K562 (cell line): ENCODE results near the gene ADGRB3. TPM values are rescaled to one million over a fixed set of nuclear protein-coding genes. Genes with fewer than 3 reads are reported as not detected.

Experiments used
- BRF2 ChIP-seq: IDR thresholded peaks from 3 replicates; pipeline ENCODE4 v1.6.1; 2011; ENCODE audit warnings: borderline replicate concordance, mild to moderate bottlenecking; ENCODE audit not compliant: insufficient read length, insufficient read depth
- GTF2F1 ChIP-seq: IDR thresholded peaks from 2 replicates; pipeline ENCODE4 v1.6.1; 2011; ENCODE audit warnings: low read depth, low read length, improper control_type of control experiment
- MEF2A ChIP-seq: IDR thresholded peaks from 2 replicates; pipeline ENCODE4 v1.6.1; 2011; ENCODE audit warnings: low read depth, mild to moderate bottlenecking, low read length, moderate library complexity; ENCODE audit not compliant: control insufficient read depth
- NCOA6 ChIP-seq: fragments of 450-650 bp; IDR thresholded peaks from 2 replicates; pipeline ENCODE4 v1.6.1; 2017; ENCODE audit warnings: mild to moderate bottlenecking
- NR1H2 ChIP-seq: sonication (generic); formaldehyde crosslinking; IDR thresholded peaks from 2 replicates; pipeline ENCODE4 v1.4.0; 2020; ENCODE audit warnings: mild to moderate bottlenecking, missing genetic modification reagents
- POLR3G ChIP-seq: IDR thresholded peaks from 2 replicates; pipeline ENCODE4 v1.6.1; 2011; ENCODE audit not compliant: insufficient read length, insufficient replicate concordance; ENCODE audit errors: extremely low read depth
- RBM17 ChIP-seq: fragments of 200-400 bp; formaldehyde crosslinking; IDR thresholded peaks from 2 replicates; pipeline ENCODE4 v1.6.1; 2017; ENCODE audit warnings: low read depth, mild to moderate bottlenecking, low read length, borderline replicate concordance
- ZMIZ1 ChIP-seq, 2 experiments: fragments of 150-350 bp in 1 of 2; IDR thresholded peaks; 2 replicates each; pipeline ENCODE4 v1.6.1; 2012 to 2016; ENCODE audit warnings: low read depth in 2 of 2, low read length in 2 of 2, mild to moderate bottlenecking in 1 of 2, moderate library complexity in 1 of 2
- ZNF239 ChIP-seq: fragments of 250-450 bp; sonication (Bioruptor Pico); IDR thresholded peaks from 2 replicates; pipeline ENCODE4 v1.4.0; 2020; ENCODE audit warnings: mild to moderate bottlenecking
- polyA plus RNA-seq, 8 experiments: library from polyadenylated mRNA; depleted of rRNA in 4 of 8; stranded (reverse) in 5 of 8; unstranded in 3 of 8; fragments of >200 nt; fragmentation: Nextera tagmentation in 2 of 8; fragmentation: Illumina TruSeq in 1 of 8; extraction: Ambion mirVana in 2 of 8; extraction: Trizol in 1 of 8; gene quantifications; 2 replicates each; pipeline versions ENCODE4 v1.2.1 to v1.2.3, GENCODE V29; 2011 to 2014; ENCODE audit warnings: inconsistent platforms in 1 of 8, missing spikeins in 1 of 8
- total RNA-seq, 7 experiments: library from RNA; depleted of rRNA in 6 of 7; stranded (reverse); fragments of >200 nt in 6 of 7; fragmentation: Illumina TruSeq in 2 of 7; extraction: Trizol in 2 of 7; gene quantifications; 2 replicates each; pipeline versions ENCODE4 v1.2.1 to v1.2.3, GENCODE V29; 2011 to 2021; ENCODE audit warnings: low replicate concordance in 1 of 7
- TF ChIP-seq, protein P1 (sequence below): fragments of 450-650 bp; IDR thresholded peaks from 2 replicates; pipeline ENCODE4 v1.6.1; 2018; ENCODE audit not compliant: partially characterized antibody
- TF ChIP-seq, protein P2 (sequence below), 2 experiments: IDR thresholded peaks in 1 of 2; conservative IDR thresholded peaks in 1 of 2; 2 replicates each; pipeline ENCODE4 v1.6.1; 2016; ENCODE audit warnings: low read depth in 2 of 2, mild to moderate bottlenecking in 1 of 2, missing compliant biosample characterization in 1 of 2, missing genetic modification characterization in 1 of 2, moderate library complexity in 1 of 2
- TF ChIP-seq, protein P3 (sequence below): fragments of 250-450 bp; sonication (Bioruptor Pico); IDR thresholded peaks from 2 replicates; pipeline ENCODE4 v1.4.0; 2020; ENCODE audit warnings: mild to moderate bottlenecking, moderate library complexity

The ADGRB3 gene
- total and polyA plus RNA-seq, 9 of the 15 experiments (the other 6 are each of a cell fraction or from before 2014, with no cell fraction given) = 0.90 to 7.8 (median 2.4) TPM

DNA sequence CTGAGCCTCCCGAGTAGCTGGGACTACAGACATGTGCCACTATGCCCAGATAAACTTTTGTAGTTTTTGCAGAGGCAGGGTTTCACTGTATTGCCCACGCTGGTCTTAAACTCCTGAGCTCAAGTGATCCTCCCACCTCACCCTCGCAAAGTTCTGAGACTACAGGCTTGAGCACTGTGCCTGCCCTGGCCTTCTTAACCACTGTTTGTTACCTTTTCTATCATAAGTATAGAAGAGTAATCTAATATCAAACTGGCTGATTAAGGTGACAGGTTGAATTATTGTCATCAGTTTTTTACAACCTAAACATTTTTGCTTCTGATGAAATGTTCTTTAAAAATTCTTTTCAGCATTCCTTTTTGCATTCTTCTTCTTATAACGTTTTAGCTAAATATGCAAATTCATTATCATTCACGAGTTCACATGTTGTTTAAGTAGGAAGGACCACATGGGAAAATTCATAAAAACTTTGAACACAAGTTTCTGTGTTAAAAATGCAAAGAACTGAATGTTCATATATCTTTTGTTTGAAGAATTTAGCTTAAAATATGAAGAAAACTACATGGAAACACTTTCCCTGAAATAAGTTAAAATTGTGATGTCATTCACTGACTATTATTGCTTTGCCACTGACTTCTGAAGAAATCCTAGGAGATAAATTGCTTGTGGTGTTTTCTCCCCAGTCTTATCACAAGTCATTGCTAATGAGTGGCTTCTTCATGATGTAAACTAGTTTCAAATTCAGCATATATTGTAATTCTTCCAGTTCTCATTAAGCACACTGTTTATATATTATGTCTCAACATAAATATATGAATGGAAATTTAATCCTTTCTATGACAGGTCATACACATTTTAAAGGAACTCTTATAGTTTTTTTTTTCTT, 106.7 kb downstream of the ADGRB3 start (continued):
- TF ChIP-seq ZMIZ1 (IDR thresholded peaks at IDR 0.05; ENCODE audit: low read depth in 2 of 2, low read length in 2 of 2) (no peak), MEF2A (no peak), RBM17 (no peak), GTF2F1 (no peak), ZNF239 (CRISPR knock-in tag) (no peak), NCOA6 (no peak), NR1H2 (CRISPR knock-in tag) (no peak), POLR3G (no peak), BRF2 (no peak)
- TF ChIP-seq, protein P1, sequence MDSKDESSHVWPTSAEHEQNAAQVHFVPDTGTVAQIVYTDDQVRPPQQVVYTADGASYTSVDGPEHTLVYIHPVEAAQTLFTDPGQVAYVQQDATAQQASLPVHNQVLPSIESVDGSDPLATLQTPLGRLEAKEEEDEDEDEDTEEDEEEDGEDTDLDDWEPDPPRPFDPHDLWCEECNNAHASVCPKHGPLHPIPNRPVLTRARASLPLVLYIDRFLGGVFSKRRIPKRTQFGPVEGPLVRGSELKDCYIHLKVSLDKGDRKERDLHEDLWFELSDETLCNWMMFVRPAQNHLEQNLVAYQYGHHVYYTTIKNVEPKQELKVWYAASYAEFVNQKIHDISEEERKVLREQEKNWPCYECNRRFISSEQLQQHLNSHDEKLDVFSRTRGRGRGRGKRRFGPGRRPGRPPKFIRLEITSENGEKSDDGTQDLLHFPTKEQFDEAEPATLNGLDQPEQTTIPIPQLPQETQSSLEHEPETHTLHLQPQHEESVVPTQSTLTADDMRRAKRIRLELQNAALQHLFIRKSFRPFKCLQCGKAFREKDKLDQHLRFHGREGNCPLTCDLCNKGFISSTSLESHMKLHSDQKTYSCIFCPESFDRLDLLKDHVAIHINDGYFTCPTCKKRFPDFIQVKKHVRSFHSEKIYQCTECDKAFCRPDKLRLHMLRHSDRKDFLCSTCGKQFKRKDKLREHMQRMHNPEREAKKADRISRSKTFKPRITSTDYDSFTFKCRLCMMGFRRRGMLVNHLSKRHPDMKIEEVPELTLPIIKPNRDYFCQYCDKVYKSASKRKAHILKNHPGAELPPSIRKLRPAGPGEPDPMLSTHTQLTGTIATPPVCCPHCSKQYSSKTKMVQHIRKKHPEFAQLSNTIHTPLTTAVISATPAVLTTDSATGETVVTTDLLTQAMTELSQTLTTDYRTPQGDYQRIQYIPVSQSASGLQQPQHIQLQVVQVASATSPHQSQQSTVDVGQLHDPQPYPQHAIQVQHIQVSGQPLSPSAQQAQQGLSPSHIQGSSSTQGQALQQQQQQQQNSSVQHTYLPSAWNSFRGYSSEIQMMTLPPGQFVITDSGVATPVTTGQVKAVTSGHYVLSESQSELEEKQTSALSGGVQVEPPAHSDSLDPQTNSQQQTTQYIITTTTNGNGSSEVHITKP = no peak
- TF ChIP-seq, protein P2, sequence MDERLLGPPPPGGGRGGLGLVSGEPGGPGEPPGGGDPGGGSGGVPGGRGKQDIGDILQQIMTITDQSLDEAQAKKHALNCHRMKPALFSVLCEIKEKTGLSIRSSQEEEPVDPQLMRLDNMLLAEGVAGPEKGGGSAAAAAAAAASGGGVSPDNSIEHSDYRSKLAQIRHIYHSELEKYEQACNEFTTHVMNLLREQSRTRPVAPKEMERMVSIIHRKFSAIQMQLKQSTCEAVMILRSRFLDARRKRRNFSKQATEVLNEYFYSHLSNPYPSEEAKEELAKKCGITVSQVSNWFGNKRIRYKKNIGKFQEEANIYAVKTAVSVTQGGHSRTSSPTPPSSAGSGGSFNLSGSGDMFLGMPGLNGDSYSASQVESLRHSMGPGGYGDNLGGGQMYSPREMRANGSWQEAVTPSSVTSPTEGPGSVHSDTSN (CRISPR knock-in tag; IDR thresholded peaks at IDR 0.05; ENCODE audit: low read depth) = no peak
- TF ChIP-seq, protein P2 (tag; conservative IDR thresholded peaks at IDR 0.05; ENCODE audit: low read depth) = peak; percentile 61
- TF ChIP-seq, protein P3, sequence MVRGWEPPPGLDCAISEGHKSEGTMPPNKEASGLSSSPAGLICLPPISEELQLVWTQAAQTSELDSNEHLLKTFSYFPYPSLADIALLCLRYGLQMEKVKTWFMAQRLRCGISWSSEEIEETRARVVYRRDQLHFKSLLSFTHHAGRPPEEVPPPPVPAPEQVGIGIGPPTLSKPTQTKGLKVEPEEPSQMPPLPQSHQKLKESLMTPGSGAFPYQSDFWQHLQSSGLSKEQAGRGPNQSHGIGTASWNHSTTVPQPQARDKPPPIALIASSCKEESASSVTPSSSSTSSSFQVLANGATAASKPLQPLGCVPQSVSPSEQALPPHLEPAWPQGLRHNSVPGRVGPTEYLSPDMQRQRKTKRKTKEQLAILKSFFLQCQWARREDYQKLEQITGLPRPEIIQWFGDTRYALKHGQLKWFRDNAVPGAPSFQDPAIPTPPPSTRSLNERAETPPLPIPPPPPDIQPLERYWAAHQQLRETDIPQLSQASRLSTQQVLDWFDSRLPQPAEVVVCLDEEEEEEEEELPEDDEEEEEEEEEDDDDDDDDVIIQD (CRISPR knock-in tag) = no peak
